ENCODE data around the gene PTPRM. TPM values are rescaled to one million over a fixed set of nuclear protein-coding genes. Genes with fewer than 3 reads are reported as not detected.

The PTPRM gene
- total and polyA plus RNA-seq, 2 of the 8 experiments (the other 6 are each of a cell fraction or from before 2014, with no cell fraction given) = 4.1 to 7.0 TPM

- H3K27ac ChIP-seq (ENCODE audit: low read depth, low read length) = no peak overlapping the region
- no peak overlapping the region for H2BK120ac ChIP-seq (replicated peaks; ENCODE audit: low read depth, low read length)
- no peak overlapping the region for H2BK15ac ChIP-seq (ENCODE audit: low read length)
- 0% methylated on average over 1 of the region's 1 CpG; no CpG with 5 or more reads in 1 of the 2 experiments for WGBS, 2 experiments (ENCODE audit: extremely low coverage in 1 of 2, insufficient coverage in 1 of 2, insufficient read length in 1 of 2, insufficient replicate concordance in 2 of 2, low coverage in 1 of 2, low lambda C conversion rate in 2 of 2, missing lambda C conversion rate in 1 of 2)
- H3K4ac ChIP-seq (replicated peaks; ENCODE audit: insufficient read length, low read depth, low read length) = no peak overlapping the region
- no peaks in the 10 kb centered on the region for H3K27me3 ChIP-seq (replicated peaks in 1 of 4; ENCODE audit: control insufficient read depth in 3 of 4, extremely low read depth in 1 of 4, insufficient read depth in 3 of 4, low read length in 3 of 4)
- H3K9ac ChIP-seq (replicated peaks in 1 of 4; ENCODE audit: extremely low read depth in 1 of 4, low read depth in 3 of 4, low read length in 3 of 4) = no peak overlapping the region
- H2AFZ ChIP-seq (ENCODE audit: low read length) = no peak overlapping the region
- CTCF ChIA-PET (ENCODE audit: partially characterized antibody) = no interaction called here
- H3K9me3 ChIP-seq (ENCODE audit: insufficient read depth in 2 of 2, low read depth in 1 of 2, low read length in 1 of 2) = no peaks in the 10 kb centered on the region
- no peak overlapping the region for H3K56ac ChIP-seq (replicated peaks; ENCODE audit: insufficient read length, low read depth, low read length)
- no peak overlapping the region for H3K23ac ChIP-seq (ENCODE audit: insufficient read length)
- H3K4me3 ChIP-seq (ENCODE audit: extremely low read depth in 1 of 4, insufficient read depth in 2 of 4, low read depth in 3 of 4, low read length in 4 of 4) = no peak overlapping the region
- no peak overlapping the region for H4K5ac ChIP-seq (ENCODE audit: insufficient read length, low read depth, low read length)
- H4K8ac ChIP-seq (ENCODE audit: extremely low read depth, insufficient read depth, low read length) = no peak overlapping the region
- no peak overlapping the region for H2BK12ac ChIP-seq (ENCODE audit: low read depth, low read length)
- H2AK5ac ChIP-seq (ENCODE audit: low read depth, low read length) = no peak overlapping the region
- H4K20me1 ChIP-seq (replicated peaks in 1 of 2; ENCODE audit: control insufficient read depth in 1 of 2, insufficient read depth in 2 of 2, low read length in 2 of 2) = no peaks in the 10 kb centered on the region
- no peak overlapping the region for H2BK20ac ChIP-seq (ENCODE audit: low read length)
- no peaks in the 10 kb centered on the region for H3K23me2 ChIP-seq (ENCODE audit: low read depth, low read length)
- H3K14ac ChIP-seq (ENCODE audit: insufficient read length) = no peak overlapping the region
- no peaks in the 10 kb centered on the region for H3K4me1 ChIP-seq (replicated peaks in 1 of 4; ENCODE audit: control insufficient read depth in 3 of 4, insufficient read depth in 4 of 4, low read length in 3 of 4)
- no peak overlapping the region for H3K4me2 ChIP-seq (ENCODE audit: insufficient read depth in 1 of 2, low read depth in 2 of 2, low read length in 2 of 2)
- no peaks in the 10 kb centered on the region for H3K36me3 ChIP-seq (ENCODE audit: control insufficient read depth in 2 of 4, insufficient read depth in 4 of 4, low read length in 3 of 4)
- H3K18ac ChIP-seq (ENCODE audit: extremely low read depth, low read length) = no peak overlapping the region
- no peak overlapping the region for H2BK5ac ChIP-seq (ENCODE audit: low read depth, low read length)
- FAIRE-seq (no peak), DNase-seq (ENCODE audit: low read depth in 1 of 2, low spot score in 2 of 2) (no peak)
- POLR2A ChIA-PET (ENCODE audit: partially characterized antibody) = no interaction called here
- H4K91ac ChIP-seq (replicated peaks; ENCODE audit: insufficient read length, low read length) = no peak overlapping the region
- H3K79me2 ChIP-seq (ENCODE audit: control insufficient read depth in 1 of 2, insufficient read depth in 2 of 2, low read length in 2 of 2) = no peaks in the 10 kb centered on the region
- H3K79me1 ChIP-seq (ENCODE audit: low read depth, low read length) = no peaks in the 10 kb centered on the region
- no peak for TF ChIP-seq KDM4A (IDR thresholded peaks at IDR 0.05; ENCODE audit: low read depth, low read length, severe bottlenecking)
- TF ChIP-seq POU5F1 (IDR thresholded peaks at IDR 0.05; ENCODE audit: low read depth, low read length) = no peak
- TF ChIP-seq, protein P1, sequence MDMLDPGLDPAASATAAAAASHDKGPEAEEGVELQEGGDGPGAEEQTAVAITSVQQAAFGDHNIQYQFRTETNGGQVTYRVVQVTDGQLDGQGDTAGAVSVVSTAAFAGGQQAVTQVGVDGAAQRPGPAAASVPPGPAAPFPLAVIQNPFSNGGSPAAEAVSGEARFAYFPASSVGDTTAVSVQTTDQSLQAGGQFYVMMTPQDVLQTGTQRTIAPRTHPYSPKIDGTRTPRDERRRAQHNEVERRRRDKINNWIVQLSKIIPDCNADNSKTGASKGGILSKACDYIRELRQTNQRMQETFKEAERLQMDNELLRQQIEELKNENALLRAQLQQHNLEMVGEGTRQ (IDR thresholded peaks at IDR 0.05; ENCODE audit: low read length) = no peak
- TF ChIP-seq JUND (IDR thresholded peaks at IDR 0.05; ENCODE audit: low read length) = no peak
- no peak for TF ChIP-seq TAF1 (IDR thresholded peaks at IDR 0.05; ENCODE audit: low read depth, low read length)
- TF ChIP-seq CTCF (IDR thresholded peaks at IDR 0.05; ENCODE audit: control extremely low read depth in 1 of 3, insufficient read depth in 1 of 3, low read depth in 1 of 3, low read length in 3 of 3) = no peak
- no peak for TF ChIP-seq CBX8 (IDR thresholded peaks at IDR 0.05; ENCODE audit: borderline replicate concordance, low read depth, low read length)
- TF ChIP-seq RNF2 (IDR thresholded peaks at IDR 0.05; ENCODE audit: borderline replicate concordance, low read depth, low read length, missing control alignments, poor library complexity, severe bottlenecking) = no peak
- TF ChIP-seq ZNF274 (IDR thresholded peaks at IDR 0.05; ENCODE audit: borderline replicate concordance, extremely low read depth, low read length) = no peak
- TF ChIP-seq GTF2F1 (IDR thresholded peaks at IDR 0.05; ENCODE audit: borderline replicate concordance, low read depth, low read length) = no peak
Measured at GRCh38 chr18:7855671-7856070, 288.6 kb downstream of the PTPRM start.
